K562 (cell line): ENCODE results near the gene DENND2A. TPM values are rescaled to one million over a fixed set of nuclear protein-coding genes. Genes with fewer than 3 reads are reported as not detected.

Experiments used
- BCOR ChIP-seq: fragments of 450-650 bp; IDR thresholded peaks from 2 replicates; pipeline ENCODE4 v1.6.1; 2016
- BDP1 ChIP-seq: IDR thresholded peaks from 3 replicates; pipeline ENCODE4 v1.6.1; 2011; ENCODE audit not compliant: insufficient read length, insufficient read depth
- BHLHE40 ChIP-seq: IDR thresholded peaks from 2 replicates; pipeline ENCODE4 v1.6.1; 2011; ENCODE audit warnings: low read length, improper control_type of control experiment
- DEAF1 ChIP-seq: fragments of 450-650 bp; formaldehyde crosslinking; IDR thresholded peaks from 2 replicates; pipeline ENCODE4 v1.4.0; 2020; ENCODE audit warnings: mild to moderate bottlenecking, moderate library complexity
- ESRRB ChIP-seq: fragments of 250-450 bp; sonication (Bioruptor Pico); IDR thresholded peaks from 2 replicates; pipeline ENCODE4 v1.5.0; 2020; ENCODE audit warnings: mild to moderate bottlenecking, moderate library complexity, borderline replicate concordance
- GTF3C2 ChIP-seq: IDR thresholded peaks from 3 replicates; pipeline ENCODE4 v1.6.1; 2011; ENCODE audit warnings: borderline replicate concordance, mild to moderate bottlenecking, moderate library complexity; ENCODE audit not compliant: insufficient read length; ENCODE audit errors: extremely low read depth
- HDGF ChIP-seq: fragments of 450-650 bp; IDR thresholded peaks from 2 replicates; pipeline ENCODE4 v1.6.1; 2016
- HES1 ChIP-seq: fragments of 450-650 bp; IDR thresholded peaks from 2 replicates; pipeline ENCODE4 v1.6.1; 2016; ENCODE audit warnings: low read depth, mild to moderate bottlenecking, moderate library complexity
- KDM2B ChIP-seq: fragments of 250-450 bp; sonication (Bioruptor Pico); IDR thresholded peaks from 2 replicates; pipeline ENCODE4 v1.8.0; 2021; ENCODE audit warnings: mild to moderate bottlenecking, moderate library complexity
- NR2C2 ChIP-seq, 2 experiments: fragments of 200-800 bp in 1 of 2; sonication (Bioruptor generic) in 1 of 2; sonication (generic) in 1 of 2; formaldehyde crosslinking in 1 of 2; IDR thresholded peaks; 2 replicates each; pipeline versions ENCODE4 v1.6.1 to v1.8.0; 2016 to 2022; ENCODE audit warnings: mild to moderate bottlenecking in 1 of 2, missing compliant biosample characterization in 1 of 2, missing genetic modification characterization in 1 of 2, missing genetic modification reagents in 1 of 2
- RBM15 ChIP-seq: fragments of 200-400 bp; formaldehyde crosslinking; IDR thresholded peaks from 2 replicates; pipeline ENCODE4 v1.6.1; 2018; ENCODE audit warnings: mild to moderate bottlenecking, low read length, moderate library complexity; ENCODE audit not compliant: insufficient read depth
- SFPQ ChIP-seq: fragments of 200-400 bp; formaldehyde crosslinking; IDR thresholded peaks from 2 replicates; pipeline ENCODE4 v1.6.1; 2017; ENCODE audit warnings: mild to moderate bottlenecking, low read depth, low read length, moderate library complexity
- SLC30A9 ChIP-seq: fragments of 250-450 bp; sonication (Bioruptor Pico); IDR thresholded peaks from 2 replicates; pipeline ENCODE4 v1.8.0; 2022; ENCODE audit warnings: mild to moderate bottlenecking, moderate library complexity
- TAF15 ChIP-seq: fragments of 200-400 bp; formaldehyde crosslinking; IDR thresholded peaks from 2 replicates; pipeline ENCODE4 v1.6.1; 2017; ENCODE audit warnings: mild to moderate bottlenecking, low read depth, low read length, moderate library complexity
- TAL1 ChIP-seq: fragments of 450-650 bp; IDR thresholded peaks from 2 replicates; pipeline ENCODE4 v1.6.1; 2016; ENCODE audit warnings: mild to moderate bottlenecking
- TOE1 ChIP-seq, 2 experiments: fragments of 450-650 bp in 1 of 2; sonication (generic) in 1 of 2; formaldehyde crosslinking in 1 of 2; IDR thresholded peaks; 2 replicates each; pipeline versions ENCODE4 v1.7.1 to v1.8.0; 2016 to 2022; ENCODE audit warnings: borderline replicate concordance in 2 of 2, mild to moderate bottlenecking in 2 of 2, antibody characterized with exemption in 1 of 2, inconsistent platforms in 1 of 2, low read depth in 1 of 2, missing genetic modification reagents in 1 of 2, moderate library complexity in 1 of 2
- ZC3H8 ChIP-seq: fragments of 450-650 bp; IDR thresholded peaks from 2 replicates; pipeline ENCODE4 v1.6.1; 2017
- ZKSCAN3 ChIP-seq: fragments of 250-450 bp; sonication (Bioruptor Pico); IDR thresholded peaks from 2 replicates; pipeline ENCODE4 v1.4.0; 2020
- polyA plus RNA-seq, 8 experiments: library from polyadenylated mRNA; depleted of rRNA in 4 of 8; stranded (reverse) in 5 of 8; unstranded in 3 of 8; fragments of >200 nt; fragmentation: Nextera tagmentation in 2 of 8; fragmentation: Illumina TruSeq in 1 of 8; extraction: Ambion mirVana in 2 of 8; extraction: Trizol in 1 of 8; gene quantifications; 2 replicates each; pipeline versions ENCODE4 v1.2.1 to v1.2.3, GENCODE V29; 2011 to 2014; ENCODE audit warnings: inconsistent platforms in 1 of 8, missing spikeins in 1 of 8
- total RNA-seq, 7 experiments: library from RNA; depleted of rRNA in 6 of 7; stranded (reverse); fragments of >200 nt in 6 of 7; fragmentation: Illumina TruSeq in 2 of 7; extraction: Trizol in 2 of 7; gene quantifications; 2 replicates each; pipeline versions ENCODE4 v1.2.1 to v1.2.3, GENCODE V29; 2011 to 2021; ENCODE audit warnings: low replicate concordance in 1 of 7
- TF ChIP-seq, protein P1 (sequence below): sonication (generic); formaldehyde crosslinking; IDR thresholded peaks from 2 replicates; pipeline ENCODE4 v1.8.0; 2022; ENCODE audit warnings: mild to moderate bottlenecking, missing genetic modification reagents

DENND2A gene
- total and polyA plus RNA-seq, 9 of the 15 experiments (the other 6 are each of a cell fraction or from before 2014, with no cell fraction given), result not detected

DNA sequence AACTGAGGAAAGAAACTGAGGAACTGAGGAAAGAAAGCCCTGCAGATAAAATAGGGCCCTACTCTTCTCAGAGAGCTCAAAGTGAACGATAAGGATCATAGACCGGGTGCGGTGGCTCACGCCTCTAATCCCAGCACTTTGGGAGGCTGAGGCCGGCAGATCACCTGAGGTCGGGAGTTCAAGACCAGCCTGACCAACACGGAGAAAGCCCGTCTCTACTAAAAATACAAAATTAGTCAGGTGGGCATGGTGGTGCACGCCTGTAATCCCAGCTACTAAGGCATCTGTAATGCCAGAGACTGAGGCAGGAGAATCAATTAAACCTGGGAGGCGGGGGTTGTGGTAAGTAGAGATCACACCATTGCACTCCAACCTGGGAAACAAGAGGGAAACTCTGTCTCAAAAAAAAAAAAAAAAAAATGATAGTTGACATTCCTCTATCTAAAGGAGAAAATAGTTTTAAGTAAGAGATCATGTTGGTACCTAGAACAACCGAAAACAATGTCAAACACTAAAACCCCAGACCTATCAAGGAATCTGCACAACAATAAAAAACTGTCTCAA lies 163.8 kb downstream of the DENND2A start (continued):
- TF ChIP-seq GTF3C2, result peak; percentile 68
- peak; percentile 72 for TF ChIP-seq BCOR
- TF ChIP-seq TAL1, result peak; percentile 12; the same call in 1 of the 2 replicates
- TF ChIP-seq SFPQ, result no peak
- TF ChIP-seq NR2C2 (CRISPR knock-in tag; IDR thresholded peaks at IDR 0.05), result no peak
- TF ChIP-seq NR2C2 (tag; IDR thresholded peaks at IDR 0.05), result peak; percentile 34; the same call in 1 of the 2 replicates
- no peak for TF ChIP-seq TAF15
- no peak for TF ChIP-seq KDM2B (CRISPR knock-in tag)
- TF ChIP-seq BDP1, result no peak
- TF ChIP-seq BHLHE40, result peak; percentile 48; the same call in 1 of the 2 replicates
- no peak for TF ChIP-seq ZC3H8
- 0 out of 2 replicates have a peak, but pooled peaks have one; percentile 16 for TF ChIP-seq HDGF
- no peak for TF ChIP-seq RBM15
- TF ChIP-seq HES1, result peak; percentile 90
- TF ChIP-seq DEAF1 (CRISPR knock-in tag), result no peak
- TF ChIP-seq ZKSCAN3 (CRISPR knock-in tag), result no peak
- 0 out of 2 replicates have a peak, but pooled peaks have one; percentile 7 for TF ChIP-seq TOE1 (IDR thresholded peaks at IDR 0.05; ENCODE audit: borderline replicate concordance)
- no peak for TF ChIP-seq TOE1 (CRISPR knock-in tag; IDR thresholded peaks at IDR 0.05; ENCODE audit: borderline replicate concordance, low read depth)
- TF ChIP-seq, protein P1, sequence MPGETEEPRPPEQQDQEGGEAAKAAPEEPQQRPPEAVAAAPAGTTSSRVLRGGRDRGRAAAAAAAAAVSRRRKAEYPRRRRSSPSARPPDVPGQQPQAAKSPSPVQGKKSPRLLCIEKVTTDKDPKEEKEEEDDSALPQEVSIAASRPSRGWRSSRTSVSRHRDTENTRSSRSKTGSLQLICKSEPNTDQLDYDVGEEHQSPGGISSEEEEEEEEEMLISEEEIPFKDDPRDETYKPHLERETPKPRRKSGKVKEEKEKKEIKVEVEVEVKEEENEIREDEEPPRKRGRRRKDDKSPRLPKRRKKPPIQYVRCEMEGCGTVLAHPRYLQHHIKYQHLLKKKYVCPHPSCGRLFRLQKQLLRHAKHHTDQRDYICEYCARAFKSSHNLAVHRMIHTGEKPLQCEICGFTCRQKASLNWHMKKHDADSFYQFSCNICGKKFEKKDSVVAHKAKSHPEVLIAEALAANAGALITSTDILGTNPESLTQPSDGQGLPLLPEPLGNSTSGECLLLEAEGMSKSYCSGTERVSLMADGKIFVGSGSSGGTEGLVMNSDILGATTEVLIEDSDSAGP (CRISPR knock-in tag), result no peak
- TF ChIP-seq ESRRB (CRISPR knock-in tag), result no peak
- TF ChIP-seq SLC30A9 (CRISPR knock-in tag), result no peak
